ENCODE data around the gene NUS1. TPM values are rescaled to one million over a fixed set of nuclear protein-coding genes. Genes with fewer than 3 reads are reported as not detected.
"Not testable (repeated sequence)": the region's sequence is repeated elsewhere in the genome, so short reads cannot be mapped to it uniquely, and the experiment has no call there.

NUS1 gene
- polyA plus RNA-seq, 1 donor from 2014 or later = 12.2 TPM

DNA sequence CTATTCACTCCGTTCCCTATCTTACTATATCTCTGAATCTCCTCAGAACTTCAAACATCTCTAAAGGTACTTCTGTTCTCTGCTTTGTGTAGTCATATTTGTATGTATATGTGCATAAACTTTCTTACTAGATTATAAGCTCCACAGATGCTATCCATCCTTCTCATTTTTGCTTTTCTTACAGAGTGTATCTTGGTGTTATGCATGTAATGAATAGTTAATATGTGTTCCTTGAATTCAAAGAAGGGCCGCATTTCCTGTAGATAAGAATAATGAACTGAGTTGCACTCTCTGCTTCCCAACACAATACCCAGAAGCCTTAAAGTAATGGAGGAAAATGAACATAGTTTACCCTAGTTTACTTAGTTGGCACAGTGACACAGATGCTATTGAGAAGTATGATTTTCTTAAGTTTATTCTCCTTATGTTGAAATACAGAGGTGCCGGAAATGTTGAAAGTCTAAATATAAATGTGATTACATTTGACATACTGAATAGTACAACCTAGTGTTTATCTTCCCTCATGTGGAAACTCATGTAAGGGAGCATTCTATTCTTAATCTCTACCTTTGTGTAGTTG, 6.0 kb downstream of the NUS1 start:
- Mint-ChIP-seq H3K9me3 (no peaks in the 10 kb centered on the region), H3K27ac (peak overlapping the region in 1 of 3 donors; percentile 19), H3K4me1 (peaks cover 54 to 70% (median 61%) of the 10 kb centered on the region in 3 donors), H3K27me3 (no peaks in the 10 kb centered on the region), H3K36me3 (peaks cover 2% of the 10 kb centered on the region), H3K4me3 (peak overlapping the region in 1 of 4 donors; percentile 27)

DNA sequence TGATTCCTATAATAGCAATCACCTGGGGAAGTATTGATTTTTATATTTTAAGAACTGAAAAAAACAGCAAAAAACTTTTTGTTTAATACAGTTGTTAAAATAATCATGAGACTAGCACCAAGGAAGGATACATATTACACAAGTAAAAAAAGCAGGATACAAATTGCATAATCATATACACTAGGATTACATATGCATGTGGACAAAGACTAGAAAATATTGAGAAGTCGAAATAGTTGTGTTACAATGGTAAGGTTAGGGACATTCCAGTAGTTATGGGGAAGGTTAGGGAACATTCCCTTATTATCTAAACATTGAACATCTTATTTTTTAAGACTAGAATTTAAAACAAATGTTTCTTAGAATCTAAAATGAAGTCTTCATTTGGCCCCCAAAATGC, 9.5 kb downstream of the NUS1 start:
- Mint-ChIP-seq H3K36me3 (peaks cover 6% of the 10 kb centered on the region), H3K4me3 (no peak overlapping the region), H3K4me1 (peaks cover 40 to 68% (median 45%) of the 10 kb centered on the region in 3 donors), H3K9me3 (no peaks in the 10 kb centered on the region), H3K27ac (no peak overlapping the region), H3K27me3 (no peaks in the 10 kb centered on the region)

DNA sequence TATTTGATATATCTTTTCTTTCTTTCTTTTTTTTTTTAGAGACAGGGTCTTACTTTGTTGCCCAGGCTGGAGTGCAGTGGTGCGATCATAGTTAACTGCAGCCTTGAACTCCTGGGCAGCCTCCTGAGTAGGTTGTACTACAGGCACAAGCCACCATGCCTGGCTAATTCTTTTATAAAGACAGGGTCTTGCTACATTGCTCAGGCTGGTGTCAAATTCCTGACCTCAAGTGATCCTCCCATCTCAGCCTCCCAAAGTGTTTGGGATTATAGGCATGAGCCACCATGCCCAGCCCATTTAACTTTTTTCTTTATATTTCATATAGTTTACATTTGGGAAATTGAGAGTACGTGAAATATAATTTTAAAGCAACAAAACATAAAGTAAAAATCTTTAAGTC, 10.1 kb downstream of the NUS1 start:
- Mint-ChIP-seq H3K27ac (no peak overlapping the region), H3K27me3 (no peaks in the 10 kb centered on the region), H3K4me1 (peaks cover 34 to 62% (median 40%) of the 10 kb centered on the region in 3 donors), H3K9me3 (no peaks in the 10 kb centered on the region), H3K36me3 (peaks cover 6% of the 10 kb centered on the region), H3K4me3 (no peak overlapping the region)

DNA sequence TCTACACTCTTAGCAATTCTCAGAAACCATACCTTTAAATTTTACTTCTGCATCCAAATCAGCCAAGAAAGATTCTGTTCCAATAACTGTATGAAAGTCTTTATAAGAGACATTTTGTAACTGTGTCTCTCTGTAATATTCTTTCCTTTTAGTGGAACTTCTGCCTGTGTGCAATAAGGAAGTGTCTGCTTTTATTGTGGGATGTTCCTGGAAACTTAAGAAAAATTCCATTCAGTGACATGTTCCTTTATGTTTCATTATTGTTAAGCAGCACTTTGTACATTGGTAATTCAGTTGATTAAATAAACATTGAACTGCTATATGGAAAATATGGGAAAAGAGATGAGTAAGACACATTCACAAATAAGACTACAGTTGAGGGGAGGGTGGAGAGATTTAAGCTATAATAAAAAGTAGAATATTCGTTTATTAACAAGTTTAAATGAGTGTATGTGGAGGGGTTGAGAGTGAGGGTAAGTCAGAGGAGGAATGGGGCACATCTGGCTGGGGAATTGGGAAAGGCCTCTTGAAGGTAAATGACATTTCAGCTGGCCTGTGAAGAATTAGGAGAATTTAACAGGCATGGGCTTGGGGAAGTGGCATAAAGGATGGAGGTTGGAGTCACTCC, 11.9 kb downstream of the NUS1 start:
- H3K4me3 Mint-ChIP-seq = peak overlapping the region in 1 of 4 donors; percentile 49
- H3K9me3 Mint-ChIP-seq = no peaks in the 10 kb centered on the region

DNA sequence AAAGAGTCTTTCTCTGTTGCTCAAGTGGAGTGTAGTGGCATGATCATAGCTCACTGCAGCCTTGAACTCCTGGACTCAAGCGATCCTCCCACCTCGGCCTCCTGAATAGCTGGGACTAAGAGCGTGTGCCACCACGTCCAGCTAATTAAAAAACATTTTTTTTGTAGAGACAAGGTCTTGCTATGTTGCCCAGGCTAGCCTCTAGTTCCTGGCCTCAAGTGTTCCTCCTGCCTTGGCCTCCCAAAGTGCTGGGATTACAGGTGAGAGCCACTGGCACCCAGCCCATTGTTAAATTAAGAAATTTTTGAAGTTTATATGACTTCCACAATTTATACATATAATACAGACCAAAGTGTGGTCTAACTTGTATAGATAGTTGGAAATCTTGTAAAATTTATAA, 14.3 kb downstream of the NUS1 start:
- H3K4me3 Mint-ChIP-seq, H3K27ac Mint-ChIP-seq, H3K9me3 Mint-ChIP-seq, H3K27me3 Mint-ChIP-seq: not testable (repeated sequence)
- peaks cover 19 to 34% (median 24%) of the 10 kb centered on the region in 3 donors for H3K4me1 Mint-ChIP-seq
- H3K36me3 Mint-ChIP-seq = peaks cover 14% of the 10 kb centered on the region

More for the DNA sequence above, 11.9 kb downstream of the NUS1 start:
- Mint-ChIP-seq H3K27me3 (no peaks in the 10 kb centered on the region), H3K4me1 (peaks cover 27 to 55% (median 35%) of the 10 kb centered on the region in 3 donors), H3K27ac (peak overlapping the region in 1 of 3 donors; percentile 36), H3K36me3 (peaks cover 9% of the 10 kb centered on the region)

DNA sequence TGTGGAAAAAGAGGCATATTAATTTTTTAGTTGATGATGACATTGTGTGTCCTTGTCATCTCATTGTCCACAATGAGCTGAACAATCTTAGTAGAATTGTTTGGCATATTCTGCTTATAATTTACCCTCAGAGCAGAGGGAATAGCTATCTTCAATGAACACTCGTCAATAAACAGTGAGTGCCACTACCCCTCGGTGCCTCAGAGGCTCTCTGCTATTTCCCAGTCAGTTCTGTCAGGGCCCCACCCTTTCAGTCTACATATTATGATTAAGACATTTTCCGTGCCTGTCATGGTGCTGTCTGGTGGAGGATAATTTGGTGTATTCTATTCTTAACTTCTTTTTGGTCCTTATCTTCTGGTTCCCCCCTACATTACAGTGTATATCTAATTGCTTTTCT, 31.2 kb downstream of the NUS1 start:
- Mint-ChIP-seq H3K4me1 (peaks cover 3 to 7% (median 7%) of the 10 kb centered on the region in 3 donors), H3K36me3 (peaks cover 1% of the 10 kb centered on the region), H3K9me3 (no peaks in the 10 kb centered on the region), H3K27ac (peak overlapping the region in 2 of 3 donors; percentile 10 to 24), H3K4me3 (peak overlapping the region in 1 of 4 donors; percentile 66), H3K27me3 (no peaks in the 10 kb centered on the region)

DNA sequence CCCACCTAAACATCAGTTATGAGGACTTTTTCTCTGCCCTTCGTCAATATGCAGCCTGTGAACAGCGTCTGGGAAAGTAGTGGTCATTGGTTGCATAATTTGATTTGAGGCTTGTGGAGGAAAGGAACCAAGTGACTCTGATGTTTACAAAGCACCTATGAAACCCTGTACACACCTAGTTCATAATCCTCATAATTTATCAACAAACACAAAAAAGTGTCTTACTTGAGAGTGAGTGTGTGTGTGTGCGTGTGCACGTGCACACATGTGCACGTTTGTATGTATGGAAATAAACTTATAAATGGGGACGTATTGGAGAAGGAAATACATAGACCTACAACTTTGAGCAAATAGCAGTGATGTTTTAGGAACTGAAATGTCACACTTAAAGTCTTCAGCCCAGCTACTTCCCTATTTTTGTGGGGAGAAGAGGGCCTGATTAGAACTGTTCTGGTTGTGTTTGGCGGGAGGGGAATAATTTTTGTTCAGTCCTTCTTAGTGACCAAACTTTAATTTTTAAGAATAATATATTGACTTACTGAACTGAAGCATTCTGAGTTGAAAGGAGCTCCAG, 31.8 kb downstream of the NUS1 start:
- Mint-ChIP-seq H3K27ac (peak overlapping the region in 2 of 3 donors; percentile 10 to 24), H3K4me3 (peak overlapping the region in 1 of 4 donors; percentile 66)
- not testable (repeated sequence) for H3K4me1 Mint-ChIP-seq

DNA sequence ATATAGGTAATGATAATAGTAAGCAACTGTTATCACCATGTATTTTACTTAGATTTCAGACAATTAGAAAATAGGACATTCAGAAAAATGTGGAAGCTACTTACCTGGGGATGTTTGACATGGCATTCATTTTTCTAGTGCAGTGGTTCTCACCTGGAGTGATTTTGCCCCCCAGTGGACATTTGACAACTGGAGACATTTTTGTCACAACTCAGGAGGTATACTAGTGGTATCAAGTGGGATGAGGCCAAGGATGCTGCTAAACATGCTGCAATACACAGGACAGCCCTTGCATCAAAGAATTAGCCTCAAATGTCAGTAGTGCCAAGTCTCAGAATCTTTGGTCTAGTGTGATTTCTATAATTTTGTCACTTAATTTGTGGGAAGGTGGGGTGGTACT, 36.1 kb downstream of the NUS1 start:
- Mint-ChIP-seq H3K27ac (no peak overlapping the region), H3K4me3 (no peak overlapping the region), H3K36me3 (peaks cover 3% of the 10 kb centered on the region), H3K9me3 (peaks cover 0 to 4% (median 0%) of the 10 kb centered on the region in 3 donors), H3K27me3 (no peaks in the 10 kb centered on the region), H3K4me1 (peaks cover 3 to 7% (median 6%) of the 10 kb centered on the region in 3 donors)

More for the DNA sequence above, 31.8 kb downstream of the NUS1 start:
- H3K27me3 Mint-ChIP-seq, H3K36me3 Mint-ChIP-seq, H3K9me3 Mint-ChIP-seq: not testable (repeated sequence)

DNA sequence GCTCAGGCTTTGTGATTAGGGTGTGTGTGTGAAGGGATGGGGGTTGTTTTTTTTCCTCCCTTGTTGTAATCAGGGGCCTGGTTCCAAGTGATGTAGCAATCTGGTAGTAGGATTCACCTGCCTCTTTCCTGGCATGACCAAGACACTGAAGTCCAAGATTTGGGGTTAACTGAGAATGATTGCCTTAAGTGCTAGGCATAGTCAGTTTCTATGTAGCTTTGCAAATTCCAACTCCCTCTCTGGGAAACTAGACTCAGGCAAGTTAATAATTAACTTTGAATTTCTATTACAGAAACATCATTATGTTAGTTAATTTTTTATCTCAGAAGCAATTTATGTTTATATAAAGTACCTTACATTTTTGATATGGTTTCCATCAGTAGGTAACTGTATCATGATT, 43.6 kb downstream of the NUS1 start:
- Mint-ChIP-seq H3K4me1 (no peaks in the 10 kb centered on the region), H3K27ac (no peak overlapping the region), H3K27me3 (no peaks in the 10 kb centered on the region), H3K36me3 (peaks cover 4% of the 10 kb centered on the region), H3K9me3 (peaks cover 4 to 7% (median 6%) of the 10 kb centered on the region in 3 donors), H3K4me3 (no peak overlapping the region)

DNA sequence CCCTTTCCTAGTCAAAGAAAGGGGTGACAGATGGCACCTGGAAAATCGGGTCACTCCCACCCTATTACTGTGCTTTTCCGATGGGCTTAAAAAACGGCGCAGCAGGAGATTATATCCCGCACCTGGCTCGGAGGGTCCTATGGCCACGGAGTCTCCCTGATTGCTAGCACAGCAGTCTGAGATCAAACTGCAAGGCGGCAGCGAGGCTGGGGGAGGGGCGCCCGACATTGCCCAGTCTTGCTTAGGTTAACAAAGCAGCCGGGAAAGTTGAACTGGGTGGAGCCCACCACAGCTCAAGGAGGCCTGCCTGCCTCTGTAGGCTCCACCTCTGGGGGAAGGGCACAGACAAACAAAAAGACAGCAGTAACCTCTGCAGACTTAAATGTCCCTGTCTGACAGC, 46.3 kb downstream of the NUS1 start:
- H3K4me3 Mint-ChIP-seq, H3K4me1 Mint-ChIP-seq: not testable (repeated sequence)

DNA sequence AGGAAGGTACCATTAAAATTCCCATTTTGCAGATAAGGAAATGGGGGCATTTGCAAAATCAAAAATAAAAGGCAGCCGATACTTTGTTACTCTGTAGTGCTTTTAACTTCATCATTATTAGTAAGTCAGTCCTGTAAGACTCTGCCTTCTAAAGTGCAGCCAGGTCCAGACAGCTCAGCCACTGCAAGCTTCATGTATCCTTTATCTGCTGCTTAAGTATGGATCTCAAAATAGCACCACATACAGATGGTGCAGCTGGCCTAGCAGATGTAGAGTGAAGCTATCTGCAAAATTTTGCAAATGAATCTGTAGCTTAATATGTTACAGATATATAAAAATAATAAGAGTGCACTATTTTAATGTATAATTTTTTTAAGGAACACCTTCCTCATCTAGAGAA, 53.4 kb downstream of the NUS1 start:
- H3K36me3 Mint-ChIP-seq = no peaks in the 10 kb centered on the region
- no peaks in the 10 kb centered on the region for H3K4me1 Mint-ChIP-seq
- no peak overlapping the region for H3K27ac Mint-ChIP-seq
- H3K4me3 Mint-ChIP-seq = no peak overlapping the region
- peaks cover 2 to 6% (median 5%) of the 10 kb centered on the region in 3 donors for H3K9me3 Mint-ChIP-seq
- peaks cover 5% of the 10 kb centered on the region for H3K27me3 Mint-ChIP-seq

More for the DNA sequence above, 46.3 kb downstream of the NUS1 start:
- H3K36me3 Mint-ChIP-seq, H3K27me3 Mint-ChIP-seq, H3K9me3 Mint-ChIP-seq, H3K27ac Mint-ChIP-seq: not testable (repeated sequence)

DNA sequence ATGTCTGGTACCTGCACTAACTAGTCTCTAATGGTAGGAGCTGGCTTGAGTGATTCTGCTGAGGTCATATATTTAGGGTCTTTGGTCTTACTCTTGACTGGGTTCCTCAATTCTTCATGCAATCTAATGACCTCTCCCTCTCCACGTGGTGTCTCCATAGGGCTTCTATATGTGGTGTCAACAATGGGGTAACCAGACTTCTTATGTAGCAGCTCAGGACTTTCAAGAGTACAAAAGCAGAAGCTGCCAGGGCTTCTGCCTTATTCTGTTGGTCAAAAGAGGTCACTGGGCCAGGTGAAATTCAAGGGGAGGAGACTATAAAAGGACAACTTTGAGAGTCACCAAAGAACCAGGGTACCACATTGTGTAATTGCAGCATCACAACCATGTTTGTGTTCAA, 54.3 kb downstream of the NUS1 start:
- Mint-ChIP-seq H3K4me1 (no peaks in the 10 kb centered on the region), H3K9me3 (peaks cover 4 to 6% (median 5%) of the 10 kb centered on the region in 3 donors), H3K4me3 (no peak overlapping the region), H3K27ac (no peak overlapping the region), H3K27me3 (peaks cover 5% of the 10 kb centered on the region), H3K36me3 (no peaks in the 10 kb centered on the region)

DNA sequence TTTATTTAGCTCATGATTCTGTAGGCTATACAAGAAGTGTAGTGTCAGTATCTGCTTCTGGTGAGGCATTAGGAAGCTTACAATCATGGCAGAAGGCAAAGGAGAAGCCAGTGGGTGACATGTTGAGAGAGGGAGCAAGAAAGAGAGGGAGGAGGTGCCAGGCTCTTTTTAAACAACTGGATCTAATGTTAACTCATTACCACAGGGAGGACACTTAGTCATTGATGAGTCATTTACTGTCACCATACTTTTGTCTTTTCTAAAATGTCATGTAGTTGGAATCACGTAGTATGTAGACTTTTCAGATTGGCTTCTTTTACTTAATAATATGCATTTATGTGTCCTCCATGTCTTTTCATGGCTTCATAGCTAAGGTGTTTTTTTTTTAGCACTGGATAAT, 58.1 kb downstream of the NUS1 start:
- Mint-ChIP-seq H3K4me3 (no peak overlapping the region), H3K9me3 (peaks cover 0 to 13% (median 11%) of the 10 kb centered on the region in 3 donors), H3K4me1 (no peaks in the 10 kb centered on the region), H3K27ac (no peak overlapping the region), H3K27me3 (peaks cover 8% of the 10 kb centered on the region), H3K36me3 (no peaks in the 10 kb centered on the region)

DNA sequence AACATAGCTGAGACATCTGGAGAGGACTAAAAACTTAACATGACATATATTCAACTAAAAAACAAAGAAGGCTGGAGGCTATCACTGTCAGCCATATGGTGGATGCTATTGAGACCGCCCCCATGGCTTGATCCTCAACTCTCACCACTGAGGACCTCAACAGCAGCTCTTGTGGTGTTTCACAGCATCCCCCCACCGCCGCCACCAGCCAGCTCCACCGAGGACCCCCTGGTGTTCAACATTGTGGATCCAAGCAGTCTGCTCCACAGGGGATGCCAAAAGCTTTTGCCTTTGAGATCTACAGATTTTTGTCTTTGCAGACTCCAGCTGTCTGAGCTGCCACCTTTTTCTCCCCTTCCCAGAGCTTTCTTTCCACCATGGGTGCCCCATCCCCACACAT, 64.6 kb downstream of the NUS1 start:
- Mint-ChIP-seq H3K4me1 (no peaks in the 10 kb centered on the region), H3K9me3 (peaks cover 2 to 20% (median 18%) of the 10 kb centered on the region in 3 donors), H3K4me3 (no peak overlapping the region), H3K27me3 (peaks cover 7% of the 10 kb centered on the region), H3K27ac (no peak overlapping the region), H3K36me3 (no peaks in the 10 kb centered on the region)

DNA sequence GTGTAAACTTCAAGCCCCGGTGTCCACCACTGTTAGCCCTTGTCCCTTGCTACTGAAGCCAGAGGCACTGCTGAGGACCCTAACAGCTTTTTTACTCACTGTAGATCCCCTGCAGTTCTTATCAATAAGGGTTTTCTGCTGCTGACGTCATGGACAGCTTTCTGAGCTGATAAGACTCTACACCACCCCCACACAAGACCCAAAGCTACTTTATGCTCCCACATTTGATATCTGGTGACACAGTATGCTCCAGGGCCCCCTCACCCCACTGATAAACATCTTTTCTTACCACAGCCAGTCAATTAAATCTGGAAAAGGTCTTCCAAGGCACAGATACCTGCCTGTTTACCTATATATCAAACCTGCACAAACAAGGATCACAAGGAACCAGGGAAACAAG, 65.3 kb downstream of the NUS1 start:
- Mint-ChIP-seq H3K4me1 (no peaks in the 10 kb centered on the region), H3K36me3 (no peaks in the 10 kb centered on the region), H3K4me3 (no peak overlapping the region), H3K9me3 (peaks cover 2 to 20% (median 18%) of the 10 kb centered on the region in 3 donors), H3K27me3 (peaks cover 7% of the 10 kb centered on the region), H3K27ac (no peak overlapping the region)

DNA sequence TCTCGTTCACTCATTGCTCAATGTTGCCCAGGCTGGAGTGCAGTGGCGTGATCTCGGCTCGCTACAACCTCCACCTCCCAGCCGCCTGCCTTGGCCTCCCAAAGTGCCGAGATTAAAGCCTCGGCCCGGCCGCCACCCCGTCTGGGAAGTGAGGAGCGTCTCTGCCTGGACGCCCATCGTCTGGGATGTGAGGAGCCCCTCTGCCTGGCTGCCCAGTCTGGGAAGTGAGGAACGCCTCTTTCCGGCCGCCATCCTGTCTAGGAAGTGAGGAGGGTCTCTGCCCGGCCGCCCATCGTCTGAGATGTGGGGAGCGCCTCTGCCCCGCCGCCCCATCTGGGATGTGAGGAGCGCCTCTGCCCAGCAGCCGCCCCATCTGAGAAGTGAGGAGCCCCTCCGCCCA, 75.4 kb downstream of the NUS1 start:
- H3K36me3 Mint-ChIP-seq, H3K27me3 Mint-ChIP-seq, H3K4me3 Mint-ChIP-seq, H3K4me1 Mint-ChIP-seq, H3K27ac Mint-ChIP-seq: not testable (repeated sequence)
- H3K9me3 Mint-ChIP-seq = peaks cover 5 to 23% (median 12%) of the 10 kb centered on the region in 3 donors
